B cell (primary cell): ENCODE measurements around the gene SLC25A39. TPM values are rescaled to one million over a fixed set of nuclear protein-coding genes. Genes with fewer than 3 reads are reported as not detected.

Experiments used
- ATAC-seq: fragments of 200-7000 bp; cut with Tn5 transposase; one replicate; pipeline ENCODE4 v1.10.0; 2021; ENCODE audit warnings: low read depth, mild to moderate bottlenecking, moderate number of reproducible peaks, moderate library complexity
- CTCF ChIA-PET: fragments of 350-600 bp; sonication (Branson Sonifier 250); formaldehyde crosslinking; loops from one replicate; lab custom pipeline; 2021; ENCODE audit warnings: antibody characterized with exemption, inconsistent platforms; lab: Charles Lee
- POLR2A ChIA-PET: fragments of 350-600 bp; sonication (Branson Sonifier 250); formaldehyde crosslinking; loops from one replicate; lab custom pipeline; 2021; ENCODE audit warnings: antibody characterized with exemption; lab: Charles Lee
- DNase-seq: peaks from one replicate; pipeline ENCODE4 v3.0.0; 2013
- H2AFZ ChIP-seq: 2 replicates; pipeline ENCODE4 v1.6.1; 2012; ENCODE audit warnings: mild to moderate bottlenecking, low read depth, low read length; ENCODE audit not compliant: insufficient read depth, poor library complexity, severe bottlenecking
- H3K27ac ChIP-seq, 2 donors: 1 replicate in 1 of 2; 2 replicates in 1 of 2; pipeline ENCODE4 v1.5.1; 2012 to 2013; ENCODE audit warnings: low read length in 2 of 2, mild to moderate bottlenecking in 2 of 2, moderate library complexity in 1 of 2
- H3K27me3 ChIP-seq, 4 experiments: fragments of 200-600 bp in 1 of 4; sonication (generic) in 1 of 4; replicated peaks in 1 of 4; 1 replicate in 2 of 4; 2 replicates in 2 of 4; pipeline versions ENCODE4 v1.6.1 to v1.7.0; 2013 to 2016; ENCODE audit warnings: low read length in 3 of 4, mild to moderate bottlenecking in 2 of 4, mixed read lengths in 1 of 4, moderate library complexity in 1 of 4; ENCODE audit not compliant: insufficient read depth in 4 of 4, control insufficient read depth in 3 of 4; ENCODE audit errors: control extremely low read depth in 1 of 4
- H3K36me3 ChIP-seq, 2 experiments: replicated peaks in 1 of 2; 1 replicate in 1 of 2; 2 replicates in 1 of 2; pipeline versions ENCODE4 v1.6.1 to v1.7.1; 2013; ENCODE audit warnings: low read length in 1 of 2; ENCODE audit not compliant: insufficient read depth in 2 of 2, control insufficient read depth in 1 of 2; ENCODE audit errors: control extremely low read depth in 1 of 2, extremely low read depth in 1 of 2
- H3K4me1 ChIP-seq, 2 donors: fragments of 200-600 bp in 1 of 2; sonication (generic) in 1 of 2; 1 replicate in 1 of 2; 2 replicates in 1 of 2; pipeline versions ENCODE4 v1.5.1 to v1.6.1; 2013 to 2017; ENCODE audit warnings: low read length in 2 of 2; ENCODE audit not compliant: control insufficient read depth in 2 of 2, insufficient read depth in 2 of 2
- H3K4me2 ChIP-seq: replicated peaks from 2 replicates; pipeline ENCODE3; 2012; ENCODE audit warnings: mild to moderate bottlenecking, low read depth, low read length; ENCODE audit not compliant: poor library complexity, severe bottlenecking
- H3K4me3 ChIP-seq, 5 experiments: fragments of 200-600 bp in 1 of 5; sonication (generic) in 1 of 5; 1 replicate in 3 of 5; 2 replicates in 2 of 5; pipeline versions ENCODE4 v1.5.1 to v1.7.0; 2011 to 2016; ENCODE audit warnings: low read length in 4 of 5, mild to moderate bottlenecking in 4 of 5, low read depth in 2 of 5, control low read depth in 1 of 5, moderate library complexity in 1 of 5; ENCODE audit not compliant: insufficient read depth in 1 of 5; ENCODE audit errors: control extremely low read depth in 1 of 5, extremely low read depth in 1 of 5
- H3K79me2 ChIP-seq: fragments of 200-600 bp; sonication (generic); one replicate; pipeline ENCODE4 v1.6.0; 2016; ENCODE audit warnings: low read length; ENCODE audit not compliant: control insufficient read depth, insufficient read depth
- H3K9ac ChIP-seq: fragments of 200-600 bp; sonication (generic); 2 replicates; pipeline ENCODE4 v1.6.1; 2017; ENCODE audit warnings: mild to moderate bottlenecking, low read length, moderate library complexity
- H3K9me3 ChIP-seq, 3 donors: one replicate each; pipeline versions ENCODE4 v1.6.1 to v1.7.1; 2013; ENCODE audit warnings: low read length in 2 of 3; ENCODE audit not compliant: control insufficient read depth in 2 of 3, insufficient read depth in 1 of 3; ENCODE audit errors: control extremely low read depth in 1 of 3
- H4K20me1 ChIP-seq: 2 replicates; pipeline ENCODE4 v1.6.0; 2012; ENCODE audit warnings: mild to moderate bottlenecking, low read length; ENCODE audit not compliant: insufficient read depth, control insufficient read depth, poor library complexity, severe bottlenecking
- H3K27ac Mint-ChIP-seq: one replicate; pipeline ENCODE4 v1.8.0; 2021; ENCODE audit warnings: mixed read lengths
- H3K27me3 Mint-ChIP-seq: one replicate; pipeline ENCODE4 v1.8.0; 2021; ENCODE audit warnings: mixed read lengths
- H3K4me1 Mint-ChIP-seq: one replicate; pipeline ENCODE4 v1.8.0; 2021; ENCODE audit warnings: mixed read lengths
- H3K4me3 Mint-ChIP-seq: one replicate; pipeline ENCODE4 v1.8.0; 2021; ENCODE audit warnings: mixed read lengths
- H3K9me3 Mint-ChIP-seq: one replicate; pipeline ENCODE4 v1.8.0; 2022; ENCODE audit warnings: mixed read lengths; ENCODE audit not compliant: insufficient read depth
- EZH2 ChIP-seq: IDR thresholded peaks from 2 replicates; pipeline ENCODE4 v1.6.1; 2012; ENCODE audit warnings: borderline replicate concordance, low read depth, mild to moderate bottlenecking, moderate library complexity, low read length; ENCODE audit not compliant: insufficient read depth, poor library complexity, severe bottlenecking
- WGBS: methylation state at CpG from one replicate; pipeline ENCODE4 v1.1.5; 2013; ENCODE audit warnings: missing lambda C conversion rate; ENCODE audit not compliant: insufficient coverage; 5-methylcytosine and 5-hydroxymethylcytosine counted together
- intact Hi-C: fragments of 100-400 bp; cut with micrococcal nuclease; formaldehyde crosslinking; loops from one replicate; pipeline ENCODE4 v1.10.0; 2022
- polyA plus RNA-seq: library from polyadenylated mRNA; depleted of rRNA; stranded (reverse); fragments of >200 nt; gene quantifications from 2 replicates; pipeline ENCODE4 v1.2.3, GENCODE V29; 2012
- total RNA-seq, 2 donors: library from RNA; stranded (reverse); fragments of 120-200 nt in 1 of 2; gene quantifications; 1 replicate in 1 of 2; 2 replicates in 1 of 2; pipeline versions ENCODE4 v1.2.3 to v1.2.4, GENCODE V29; 2013 to 2022
- TF ChIP-seq, protein P1 (sequence below): fragments of 200-600 bp; IDR thresholded peaks from one replicate; pipeline ENCODE4 v1.8.0; 2022; ENCODE audit warnings: antibody characterized with exemption, mild to moderate bottlenecking

The SLC25A39 gene
- total and polyA plus RNA-seq, 2 donors (not counting 1 experiment from before 2014, with no cell fraction given): 88.4 to 160 TPM

DNA sequence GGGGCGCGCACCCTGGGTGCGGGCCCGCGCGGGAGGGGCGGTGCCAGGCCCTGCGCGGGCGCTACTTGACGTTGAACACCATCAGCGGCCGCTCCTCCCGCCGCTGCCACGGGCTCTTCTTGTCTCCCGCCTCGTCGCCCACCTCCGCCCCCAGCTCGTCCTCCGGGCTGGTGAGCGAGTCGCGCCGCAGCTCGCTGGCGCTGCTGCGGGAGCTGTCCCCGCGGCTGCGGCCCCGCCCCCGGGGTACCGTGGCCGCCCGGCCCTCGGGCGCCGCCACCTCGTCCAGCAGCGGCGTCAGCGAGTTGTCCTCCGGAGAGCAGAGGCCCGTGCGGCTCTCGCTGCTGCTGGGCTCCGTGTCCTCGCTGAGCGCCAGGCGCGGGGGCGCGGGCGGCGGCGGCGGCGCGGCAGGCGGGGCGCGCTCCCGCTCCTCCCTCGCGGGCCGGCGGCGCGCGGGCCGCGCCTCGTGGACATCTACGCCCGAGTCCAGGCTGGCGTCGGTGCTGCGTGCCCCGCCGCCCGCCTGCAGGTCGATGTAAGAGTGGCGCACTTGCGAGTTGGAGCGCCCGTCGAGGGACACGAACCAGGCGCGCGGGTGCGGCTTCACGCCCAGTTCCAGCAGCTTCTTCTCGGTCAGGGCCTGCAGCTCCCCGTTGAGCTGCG, 29.2 kb upstream of the SLC25A39 start:
- ChIA-PET CTCF (interaction anchor here (0.6 to 10.1 kb wide), 23 partner anchors 8 to 410 kb away, joined by 3 to 117 read pairs (median 6); partner anchors contain the start of genes FAM171A2, GRN, HDAC5 and SLC25A39), POLR2A (interaction anchor here (0.5 to 2.4 kb wide), 10 partner anchors 8 to 869 kb away, joined by 3 to 11 read pairs (median 4); partner anchors contain the start of genes ATXN7L3, G6PC3, GRN and SLC25A39)
- WGBS: 20% methylated on average over 98 of the region's 98 CpGs
- DNase-seq (peak; percentile 56), ATAC-seq (peak; percentile 14)
- peak overlapping the region; percentile 37 for H3K27ac Mint-ChIP-seq
- H3K9me3 ChIP-seq: no peaks in the 10 kb centered on the region
- H3K27me3 ChIP-seq: no peaks in the 10 kb centered on the region
- no peaks in the 10 kb centered on the region for H3K9me3 Mint-ChIP-seq
- H3K4me2 ChIP-seq: peak overlapping the region; percentile 90
- peak overlapping the region; percentile 48 for H3K9ac ChIP-seq
- peak overlapping the region in 3 of 5 experiments; percentile 44 to 56 (median 55) for H3K4me3 ChIP-seq
- H3K36me3 ChIP-seq: peaks cover 0 to 40% of the 10 kb centered on the region in 2 experiments
- no peaks in the 10 kb centered on the region for H3K27me3 Mint-ChIP-seq
- H3K27ac ChIP-seq: no peak overlapping the region
- H2AFZ ChIP-seq: peak overlapping the region; percentile 51
- H3K4me1 ChIP-seq: peaks cover 10 to 19% of the 10 kb centered on the region in 2 donors
- peak overlapping the region; percentile 75 for H3K4me3 Mint-ChIP-seq
- H3K4me1 Mint-ChIP-seq: peaks cover 14% of the 10 kb centered on the region
- peaks cover 36% of the 10 kb centered on the region for H4K20me1 ChIP-seq
- H3K79me2 ChIP-seq: no peaks in the 10 kb centered on the region
- TF ChIP-seq, protein P1, sequence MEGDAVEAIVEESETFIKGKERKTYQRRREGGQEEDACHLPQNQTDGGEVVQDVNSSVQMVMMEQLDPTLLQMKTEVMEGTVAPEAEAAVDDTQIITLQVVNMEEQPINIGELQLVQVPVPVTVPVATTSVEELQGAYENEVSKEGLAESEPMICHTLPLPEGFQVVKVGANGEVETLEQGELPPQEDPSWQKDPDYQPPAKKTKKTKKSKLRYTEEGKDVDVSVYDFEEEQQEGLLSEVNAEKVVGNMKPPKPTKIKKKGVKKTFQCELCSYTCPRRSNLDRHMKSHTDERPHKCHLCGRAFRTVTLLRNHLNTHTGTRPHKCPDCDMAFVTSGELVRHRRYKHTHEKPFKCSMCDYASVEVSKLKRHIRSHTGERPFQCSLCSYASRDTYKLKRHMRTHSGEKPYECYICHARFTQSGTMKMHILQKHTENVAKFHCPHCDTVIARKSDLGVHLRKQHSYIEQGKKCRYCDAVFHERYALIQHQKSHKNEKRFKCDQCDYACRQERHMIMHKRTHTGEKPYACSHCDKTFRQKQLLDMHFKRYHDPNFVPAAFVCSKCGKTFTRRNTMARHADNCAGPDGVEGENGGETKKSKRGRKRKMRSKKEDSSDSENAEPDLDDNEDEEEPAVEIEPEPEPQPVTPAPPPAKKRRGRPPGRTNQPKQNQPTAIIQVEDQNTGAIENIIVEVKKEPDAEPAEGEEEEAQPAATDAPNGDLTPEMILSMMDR: no peak
- no peak for TF ChIP-seq EZH2
- intact Hi-C loops: loop anchor here (1.0 to 5.0 kb wide), 3 partner anchors 9 to 412 kb away; partner anchors contain the start of genes FAM171A2, GRN and PPY
